K562 (cell line): ENCODE measurements around the gene PACS1. TPM values are rescaled to one million over a fixed set of nuclear protein-coding genes. Genes with fewer than 3 reads are reported as not detected.

Experiments used
- BACH1 ChIP-seq: fragments of 200-800 bp; sonication (Bioruptor generic); IDR thresholded peaks from 2 replicates; pipeline ENCODE4 v1.6.1; 2016; ENCODE audit warnings: missing genetic modification characterization, missing compliant biosample characterization
- BHLHE40 ChIP-seq: IDR thresholded peaks from 2 replicates; pipeline ENCODE4 v1.6.1; 2011; ENCODE audit warnings: low read length, improper control_type of control experiment
- EGR1 ChIP-seq: fragments of 450-650 bp; conservative IDR thresholded peaks from 2 replicates; pipeline ENCODE4 v1.6.1; 2017; ENCODE audit warnings: mild to moderate bottlenecking
- GABPA ChIP-seq: fragments of 200-800 bp; sonication (Bioruptor generic); conservative IDR thresholded peaks from 2 replicates; pipeline ENCODE4 v1.6.1; 2016; ENCODE audit warnings: low read depth, missing genetic modification characterization, missing compliant biosample characterization
- HNRNPUL1 ChIP-seq: fragments of 200-400 bp; formaldehyde crosslinking; IDR thresholded peaks from 2 replicates; pipeline ENCODE4 v1.6.1; 2017; ENCODE audit warnings: low read length
- ILK ChIP-seq: fragments of 450-650 bp; IDR thresholded peaks from 2 replicates; pipeline ENCODE4 v1.6.1; 2016; ENCODE audit warnings: missing genetic modification characterization, low read depth, mild to moderate bottlenecking, missing compliant biosample characterization, moderate library complexity, borderline replicate concordance
- JUND ChIP-seq, 2 experiments: IDR thresholded peaks; 2 replicates in 1 of 2; 3 replicates in 1 of 2; pipeline ENCODE4 v1.6.1; 2011; ENCODE audit warnings: borderline replicate concordance in 2 of 2, low read depth in 2 of 2, low read length in 2 of 2, improper control_type of control experiment in 1 of 2, missing biosample characterization in 1 of 2, missing genetic modification characterization in 1 of 2, missing genetic modification reagents in 1 of 2
- RAD21 ChIP-seq, 2 experiments: fragments of 250-450 bp in 1 of 2; fragments of 450-650 bp in 1 of 2; sonication (Bioruptor Pico) in 1 of 2; formaldehyde crosslinking in 1 of 2; IDR thresholded peaks in 1 of 2; conservative IDR thresholded peaks in 1 of 2; 2 replicates each; pipeline versions ENCODE4 v1.4.0 to v1.8.0; 2020 to 2022; ENCODE audit warnings: mild to moderate bottlenecking in 2 of 2, moderate library complexity in 1 of 2
- TCF7 ChIP-seq: sonication (generic); IDR thresholded peaks from 2 replicates; pipeline ENCODE4 v1.6.1; 2016; ENCODE audit warnings: antibody characterized with exemption, borderline replicate concordance
- polyA plus RNA-seq, 8 experiments: library from polyadenylated mRNA; depleted of rRNA in 4 of 8; stranded (reverse) in 5 of 8; unstranded in 3 of 8; fragments of >200 nt; fragmentation: Nextera tagmentation in 2 of 8; fragmentation: Illumina TruSeq in 1 of 8; extraction: Ambion mirVana in 2 of 8; extraction: Trizol in 1 of 8; gene quantifications; 2 replicates each; pipeline versions ENCODE4 v1.2.1 to v1.2.3, GENCODE V29; 2011 to 2014; ENCODE audit warnings: inconsistent platforms in 1 of 8, missing spikeins in 1 of 8
- total RNA-seq, 7 experiments: library from RNA; depleted of rRNA in 6 of 7; stranded (reverse); fragments of >200 nt in 6 of 7; fragmentation: Illumina TruSeq in 2 of 7; extraction: Trizol in 2 of 7; gene quantifications; 2 replicates each; pipeline versions ENCODE4 v1.2.1 to v1.2.3, GENCODE V29; 2011 to 2021; ENCODE audit warnings: low replicate concordance in 1 of 7
- TF ChIP-seq, protein P1 (sequence below): fragments of 200-800 bp; sonication (Bioruptor generic); IDR thresholded peaks from 2 replicates; pipeline ENCODE4 v1.6.1; 2016; ENCODE audit warnings: missing genetic modification characterization, missing compliant biosample characterization
- TF ChIP-seq, protein P2 (sequence below): sonication (generic); formaldehyde crosslinking; IDR thresholded peaks from 2 replicates; pipeline ENCODE4 v1.8.1; 2023; ENCODE audit warnings: mild to moderate bottlenecking, missing genetic modification reagents
- TF ChIP-seq, protein P3 (sequence below): sonication (generic); formaldehyde crosslinking; IDR thresholded peaks from 2 replicates; pipeline ENCODE4 v1.8.0; 2022; ENCODE audit warnings: mild to moderate bottlenecking, missing genetic modification reagents
- TF ChIP-seq, protein P4 (sequence below): sonication (generic); formaldehyde crosslinking; IDR thresholded peaks from 2 replicates; pipeline ENCODE4 v1.8.0; 2022; ENCODE audit warnings: missing genetic modification reagents, mild to moderate bottlenecking, borderline replicate concordance

PACS1 gene
- total and polyA plus RNA-seq, 9 of the 15 experiments (the other 6 are each of a cell fraction or from before 2014, with no cell fraction given), result 0.34 to 28.1 (median 8.5) TPM

GRCh38 chr11:66221726-66222236 lies 151.7 kb downstream of the PACS1 start (continued):
- TF ChIP-seq, protein P1, sequence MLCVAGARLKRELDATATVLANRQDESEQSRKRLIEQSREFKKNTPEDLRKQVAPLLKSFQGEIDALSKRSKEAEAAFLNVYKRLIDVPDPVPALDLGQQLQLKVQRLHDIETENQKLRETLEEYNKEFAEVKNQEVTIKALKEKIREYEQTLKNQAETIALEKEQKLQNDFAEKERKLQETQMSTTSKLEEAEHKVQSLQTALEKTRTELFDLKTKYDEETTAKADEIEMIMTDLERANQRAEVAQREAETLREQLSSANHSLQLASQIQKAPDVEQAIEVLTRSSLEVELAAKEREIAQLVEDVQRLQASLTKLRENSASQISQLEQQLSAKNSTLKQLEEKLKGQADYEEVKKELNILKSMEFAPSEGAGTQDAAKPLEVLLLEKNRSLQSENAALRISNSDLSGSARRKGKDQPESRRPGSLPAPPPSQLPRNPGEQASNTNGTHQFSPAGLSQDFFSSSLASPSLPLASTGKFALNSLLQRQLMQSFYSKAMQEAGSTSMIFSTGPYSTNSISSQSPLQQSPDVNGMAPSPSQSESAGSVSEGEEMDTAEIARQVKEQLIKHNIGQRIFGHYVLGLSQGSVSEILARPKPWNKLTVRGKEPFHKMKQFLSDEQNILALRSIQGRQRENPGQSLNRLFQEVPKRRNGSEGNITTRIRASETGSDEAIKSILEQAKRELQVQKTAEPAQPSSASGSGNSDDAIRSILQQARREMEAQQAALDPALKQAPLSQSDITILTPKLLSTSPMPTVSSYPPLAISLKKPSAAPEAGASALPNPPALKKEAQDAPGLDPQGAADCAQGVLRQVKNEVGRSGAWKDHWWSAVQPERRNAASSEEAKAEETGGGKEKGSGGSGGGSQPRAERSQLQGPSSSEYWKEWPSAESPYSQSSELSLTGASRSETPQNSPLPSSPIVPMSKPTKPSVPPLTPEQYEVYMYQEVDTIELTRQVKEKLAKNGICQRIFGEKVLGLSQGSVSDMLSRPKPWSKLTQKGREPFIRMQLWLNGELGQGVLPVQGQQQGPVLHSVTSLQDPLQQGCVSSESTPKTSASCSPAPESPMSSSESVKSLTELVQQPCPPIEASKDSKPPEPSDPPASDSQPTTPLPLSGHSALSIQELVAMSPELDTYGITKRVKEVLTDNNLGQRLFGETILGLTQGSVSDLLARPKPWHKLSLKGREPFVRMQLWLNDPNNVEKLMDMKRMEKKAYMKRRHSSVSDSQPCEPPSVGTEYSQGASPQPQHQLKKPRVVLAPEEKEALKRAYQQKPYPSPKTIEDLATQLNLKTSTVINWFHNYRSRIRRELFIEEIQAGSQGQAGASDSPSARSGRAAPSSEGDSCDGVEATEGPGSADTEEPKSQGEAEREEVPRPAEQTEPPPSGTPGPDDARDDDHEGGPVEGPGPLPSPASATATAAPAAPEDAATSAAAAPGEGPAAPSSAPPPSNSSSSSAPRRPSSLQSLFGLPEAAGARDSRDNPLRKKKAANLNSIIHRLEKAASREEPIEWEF (CRISPR knock-in tag), result no peak
- TF ChIP-seq GABPA (tag) (no peak), TCF7 (no peak), ILK (tag) (no peak), BHLHE40 (no peak), HNRNPUL1 (no peak), RAD21 (CRISPR knock-in tag; conservative IDR thresholded peaks at IDR 0.05 in 1 of 2, IDR thresholded peaks at IDR 0.05 in 1 of 2) (peak in 1 of 2 experiments; percentile 24; a peak in 1 of 4 replicates), BACH1 (tag) (no peak), EGR1 (no peak), JUND (IDR thresholded peaks at IDR 0.05; ENCODE audit: borderline replicate concordance, low read depth, low read length) (peak; percentile 41; the same call in 1 of the 2 replicates), JUND (tag; IDR thresholded peaks at IDR 0.05; ENCODE audit: borderline replicate concordance, low read depth, low read length) (no peak)
- TF ChIP-seq, protein P2, sequence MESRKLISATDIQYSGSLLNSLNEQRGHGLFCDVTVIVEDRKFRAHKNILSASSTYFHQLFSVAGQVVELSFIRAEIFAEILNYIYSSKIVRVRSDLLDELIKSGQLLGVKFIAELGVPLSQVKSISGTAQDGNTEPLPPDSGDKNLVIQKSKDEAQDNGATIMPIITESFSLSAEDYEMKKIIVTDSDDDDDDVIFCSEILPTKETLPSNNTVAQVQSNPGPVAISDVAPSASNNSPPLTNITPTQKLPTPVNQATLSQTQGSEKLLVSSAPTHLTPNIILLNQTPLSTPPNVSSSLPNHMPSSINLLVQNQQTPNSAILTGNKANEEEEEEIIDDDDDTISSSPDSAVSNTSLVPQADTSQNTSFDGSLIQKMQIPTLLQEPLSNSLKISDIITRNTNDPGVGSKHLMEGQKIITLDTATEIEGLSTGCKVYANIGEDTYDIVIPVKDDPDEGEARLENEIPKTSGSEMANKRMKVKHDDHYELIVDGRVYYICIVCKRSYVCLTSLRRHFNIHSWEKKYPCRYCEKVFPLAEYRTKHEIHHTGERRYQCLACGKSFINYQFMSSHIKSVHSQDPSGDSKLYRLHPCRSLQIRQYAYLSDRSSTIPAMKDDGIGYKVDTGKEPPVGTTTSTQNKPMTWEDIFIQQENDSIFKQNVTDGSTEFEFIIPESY, result no peak
- TF ChIP-seq, protein P3, sequence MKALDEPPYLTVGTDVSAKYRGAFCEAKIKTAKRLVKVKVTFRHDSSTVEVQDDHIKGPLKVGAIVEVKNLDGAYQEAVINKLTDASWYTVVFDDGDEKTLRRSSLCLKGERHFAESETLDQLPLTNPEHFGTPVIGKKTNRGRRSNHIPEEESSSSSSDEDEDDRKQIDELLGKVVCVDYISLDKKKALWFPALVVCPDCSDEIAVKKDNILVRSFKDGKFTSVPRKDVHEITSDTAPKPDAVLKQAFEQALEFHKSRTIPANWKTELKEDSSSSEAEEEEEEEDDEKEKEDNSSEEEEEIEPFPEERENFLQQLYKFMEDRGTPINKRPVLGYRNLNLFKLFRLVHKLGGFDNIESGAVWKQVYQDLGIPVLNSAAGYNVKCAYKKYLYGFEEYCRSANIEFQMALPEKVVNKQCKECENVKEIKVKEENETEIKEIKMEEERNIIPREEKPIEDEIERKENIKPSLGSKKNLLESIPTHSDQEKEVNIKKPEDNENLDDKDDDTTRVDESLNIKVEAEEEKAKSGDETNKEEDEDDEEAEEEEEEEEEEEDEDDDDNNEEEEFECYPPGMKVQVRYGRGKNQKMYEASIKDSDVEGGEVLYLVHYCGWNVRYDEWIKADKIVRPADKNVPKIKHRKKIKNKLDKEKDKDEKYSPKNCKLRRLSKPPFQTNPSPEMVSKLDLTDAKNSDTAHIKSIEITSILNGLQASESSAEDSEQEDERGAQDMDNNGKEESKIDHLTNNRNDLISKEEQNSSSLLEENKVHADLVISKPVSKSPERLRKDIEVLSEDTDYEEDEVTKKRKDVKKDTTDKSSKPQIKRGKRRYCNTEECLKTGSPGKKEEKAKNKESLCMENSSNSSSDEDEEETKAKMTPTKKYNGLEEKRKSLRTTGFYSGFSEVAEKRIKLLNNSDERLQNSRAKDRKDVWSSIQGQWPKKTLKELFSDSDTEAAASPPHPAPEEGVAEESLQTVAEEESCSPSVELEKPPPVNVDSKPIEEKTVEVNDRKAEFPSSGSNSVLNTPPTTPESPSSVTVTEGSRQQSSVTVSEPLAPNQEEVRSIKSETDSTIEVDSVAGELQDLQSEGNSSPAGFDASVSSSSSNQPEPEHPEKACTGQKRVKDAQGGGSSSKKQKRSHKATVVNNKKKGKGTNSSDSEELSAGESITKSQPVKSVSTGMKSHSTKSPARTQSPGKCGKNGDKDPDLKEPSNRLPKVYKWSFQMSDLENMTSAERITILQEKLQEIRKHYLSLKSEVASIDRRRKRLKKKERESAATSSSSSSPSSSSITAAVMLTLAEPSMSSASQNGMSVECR (CRISPR knock-in tag), result no peak
- TF ChIP-seq, protein P4, sequence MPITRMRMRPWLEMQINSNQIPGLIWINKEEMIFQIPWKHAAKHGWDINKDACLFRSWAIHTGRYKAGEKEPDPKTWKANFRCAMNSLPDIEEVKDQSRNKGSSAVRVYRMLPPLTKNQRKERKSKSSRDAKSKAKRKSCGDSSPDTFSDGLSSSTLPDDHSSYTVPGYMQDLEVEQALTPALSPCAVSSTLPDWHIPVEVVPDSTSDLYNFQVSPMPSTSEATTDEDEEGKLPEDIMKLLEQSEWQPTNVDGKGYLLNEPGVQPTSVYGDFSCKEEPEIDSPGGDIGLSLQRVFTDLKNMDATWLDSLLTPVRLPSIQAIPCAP (CRISPR knock-in tag), result no peak
